IPS-18a (cell line): ENCODE measurements around the gene BCL2L13.
"Not testable (repeated sequence)": the region's sequence is repeated elsewhere in the genome, so short reads cannot be mapped to it uniquely, and the experiment has no call there.

Source experiments
- H3K27ac ChIP-seq: one replicate; pipeline ENCODE4 v1.5.1; 2013; ENCODE audit warnings: low read length
- H3K27me3 ChIP-seq: one replicate; pipeline ENCODE4 v1.6.1; 2013; ENCODE audit warnings: mild to moderate bottlenecking, low read length; ENCODE audit not compliant: control insufficient read depth, insufficient read depth
- H3K36me3 ChIP-seq: one replicate; pipeline ENCODE4 v1.6.1; 2013; ENCODE audit warnings: low read depth, low read length; ENCODE audit not compliant: control insufficient read depth
- H3K4me1 ChIP-seq: one replicate; pipeline ENCODE4 v1.6.1; 2013; ENCODE audit warnings: low read depth, low read length; ENCODE audit not compliant: control insufficient read depth
- H3K4me3 ChIP-seq: one replicate; pipeline ENCODE4 v1.5.1; 2013; ENCODE audit warnings: low read length
- H3K9ac ChIP-seq: one replicate; pipeline ENCODE4 v1.6.1; 2013; ENCODE audit warnings: mild to moderate bottlenecking, low read length, moderate library complexity
- H3K9me3 ChIP-seq: one replicate; pipeline ENCODE4 v1.6.1; 2013; ENCODE audit warnings: low read depth, low read length; ENCODE audit not compliant: control insufficient read depth

The BCL2L13 gene

DNA sequence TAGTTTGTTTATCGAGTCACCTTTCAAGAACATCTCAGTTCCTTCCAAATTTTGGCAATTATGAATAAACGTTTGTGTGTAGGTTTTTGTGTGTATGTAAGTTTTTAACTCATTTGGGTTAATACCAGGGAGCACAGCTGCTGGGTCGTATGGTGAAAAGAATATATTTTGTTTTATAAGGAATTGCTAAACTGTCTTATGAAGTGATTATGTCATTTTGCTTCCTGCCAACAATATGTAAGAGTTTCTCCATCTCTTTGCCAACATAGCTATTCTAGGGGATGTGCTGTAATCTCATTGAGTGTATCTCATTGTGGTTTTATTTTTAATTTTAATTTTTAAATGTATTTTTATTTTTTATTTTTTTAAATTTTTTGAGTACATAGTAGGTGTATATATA lies 27.3 kb downstream of the BCL2L13 start:
- Histone ChIP-seq H3K9ac (no peak overlapping the region), H3K4me3 (no peak overlapping the region), H3K27me3 (no peaks in the 10 kb centered on the region), H3K36me3 (peaks cover 7% of the 10 kb centered on the region), H3K4me1 (no peaks in the 10 kb centered on the region), H3K9me3 (peaks cover 7% of the 10 kb centered on the region), H3K27ac (no peak overlapping the region)

DNA sequence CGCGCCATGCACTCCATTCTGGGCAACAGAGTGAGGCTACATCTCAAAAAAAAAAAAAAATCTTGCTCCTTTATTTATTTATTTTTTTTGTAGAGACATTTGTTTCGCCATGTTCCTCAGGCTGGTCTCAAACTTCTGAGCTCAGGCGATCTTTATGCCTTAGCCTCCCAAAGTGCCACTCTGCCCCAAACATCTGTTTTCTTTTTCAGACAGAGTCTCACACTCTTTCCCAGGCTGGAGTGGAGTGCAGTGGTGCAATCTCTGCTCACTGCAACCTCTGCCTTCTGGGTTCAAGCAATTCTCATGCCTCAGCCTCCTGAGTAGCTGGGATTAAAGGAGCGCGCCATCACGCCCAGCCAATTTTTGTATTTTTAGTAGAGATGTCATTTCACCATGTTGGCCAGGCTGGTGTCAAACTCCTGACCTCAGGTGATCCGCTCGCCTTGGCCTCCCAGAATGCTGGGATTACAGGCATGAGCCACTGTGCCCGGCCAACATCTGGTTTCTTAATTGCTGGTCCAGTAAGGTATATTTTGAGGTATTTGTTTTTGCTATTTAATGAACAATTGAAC lies 33.0 kb downstream of the BCL2L13 start:
- not testable (repeated sequence) for H3K27ac ChIP-seq, H3K4me3 ChIP-seq, H3K4me1 ChIP-seq, H3K9ac ChIP-seq, H3K36me3 ChIP-seq, H3K9me3 ChIP-seq, H3K27me3 ChIP-seq

DNA sequence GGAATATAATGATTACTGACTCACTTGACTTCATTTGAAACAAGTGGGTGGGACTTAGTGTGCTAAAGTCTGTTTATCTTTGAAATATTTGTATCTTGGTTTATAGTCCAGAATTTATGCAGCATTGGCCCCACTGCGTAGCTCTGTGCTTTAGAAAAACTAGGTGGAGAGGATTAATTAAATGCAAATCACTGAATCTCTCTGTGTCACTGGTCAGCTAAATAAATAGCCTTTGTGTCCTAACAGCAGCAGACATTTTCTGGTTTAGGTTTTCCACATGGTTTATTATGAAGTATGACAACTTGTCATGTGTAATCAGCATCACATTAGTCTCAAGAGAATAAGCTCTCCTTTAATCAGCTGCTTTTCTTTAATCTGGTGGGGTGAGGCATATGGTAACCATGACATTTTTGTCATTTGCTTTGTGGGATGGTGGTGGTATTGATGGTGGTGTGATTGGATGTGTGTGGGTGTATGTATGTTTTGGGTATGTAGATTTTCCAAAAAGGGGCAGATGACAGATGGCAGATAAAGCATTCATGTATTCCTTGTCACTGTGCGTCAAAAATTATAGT lies 33.9 kb downstream of the BCL2L13 start:
- Histone ChIP-seq H3K27me3 (no peaks in the 10 kb centered on the region), H3K4me1 (no peaks in the 10 kb centered on the region), H3K36me3 (no peaks in the 10 kb centered on the region), H3K9me3 (no peaks in the 10 kb centered on the region), H3K9ac (no peak overlapping the region), H3K27ac (no peak overlapping the region), H3K4me3 (no peak overlapping the region)

DNA sequence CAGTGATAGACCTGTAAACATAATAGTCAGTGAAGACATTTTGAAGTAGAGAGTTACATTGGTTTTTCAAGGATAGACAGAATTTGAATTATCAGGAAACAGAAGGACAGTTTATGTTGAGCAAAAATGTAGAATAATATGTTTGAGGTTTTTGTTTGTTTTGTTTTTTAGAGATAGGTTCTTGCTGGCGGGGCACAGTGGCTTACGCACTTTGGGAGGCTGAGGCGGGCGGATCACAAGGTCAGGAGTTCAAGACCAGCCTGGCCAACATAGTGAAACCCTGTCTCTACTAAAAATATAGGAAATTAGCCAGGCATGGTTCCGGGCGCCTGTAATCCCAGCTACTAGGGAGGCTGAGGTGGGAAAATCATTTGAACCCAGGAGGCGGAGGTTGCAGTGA lies 35.6 kb downstream of the BCL2L13 start:
- Histone ChIP-seq H3K9me3 (no peaks in the 10 kb centered on the region), H3K36me3 (no peaks in the 10 kb centered on the region), H3K4me1 (peaks cover 8% of the 10 kb centered on the region), H3K27me3 (no peaks in the 10 kb centered on the region), H3K9ac (no peak overlapping the region), H3K27ac (no peak overlapping the region), H3K4me3 (no peak overlapping the region)

DNA sequence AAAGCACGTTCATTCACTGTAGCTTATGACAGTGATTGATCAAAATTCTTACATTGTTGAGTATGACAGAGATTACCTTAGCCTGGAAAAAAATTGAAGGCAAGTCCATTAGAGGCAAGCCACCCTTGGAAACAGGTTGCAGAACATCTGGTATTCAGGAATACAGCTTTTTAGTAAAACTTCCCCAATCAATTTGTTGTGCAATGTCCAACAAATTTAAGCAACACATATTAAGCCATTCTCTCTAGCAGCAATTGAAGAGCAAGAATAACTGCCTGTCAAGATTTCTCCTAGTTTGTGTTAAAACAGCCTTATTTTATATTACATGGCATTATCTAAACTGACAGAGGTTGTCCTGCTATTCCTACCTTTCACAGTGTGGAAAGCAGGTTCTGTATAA lies 37.0 kb downstream of the BCL2L13 start:
- Histone ChIP-seq H3K4me1 (peaks cover 8% of the 10 kb centered on the region), H3K4me3 (no peak overlapping the region), H3K27ac (no peak overlapping the region)

DNA sequence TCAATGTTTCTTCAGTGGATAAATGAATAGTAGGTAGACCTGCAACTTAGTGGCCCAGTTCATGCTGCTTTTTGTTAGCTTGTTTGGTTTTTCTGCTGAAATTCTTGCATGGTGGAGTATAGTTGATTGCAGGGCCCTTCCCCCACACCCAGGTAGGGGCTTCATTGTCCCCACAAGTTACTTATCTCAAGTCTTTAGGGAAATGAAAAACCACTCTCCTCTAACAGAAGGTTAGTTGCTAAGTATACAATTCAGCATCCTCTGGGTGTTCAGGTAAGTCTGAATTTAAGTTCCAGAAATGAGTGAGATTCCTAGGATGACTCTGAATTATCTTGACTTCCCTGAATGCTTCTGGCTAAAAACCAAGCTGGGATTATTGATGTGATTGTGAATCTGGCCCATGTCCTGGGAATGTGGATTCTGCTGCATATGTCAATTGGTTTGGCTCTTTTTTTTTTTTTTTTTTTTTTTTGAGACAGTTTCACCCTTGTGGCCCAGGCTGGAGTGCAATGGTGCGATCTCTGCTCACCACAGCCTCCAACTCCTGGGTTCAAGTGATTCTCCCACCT lies 40.3 kb downstream of the BCL2L13 start:
- Histone ChIP-seq H3K4me1 (peaks cover 8% of the 10 kb centered on the region), H3K27ac (no peak overlapping the region), H3K9ac (no peak overlapping the region), H3K9me3 (no peaks in the 10 kb centered on the region), H3K27me3 (no peaks in the 10 kb centered on the region), H3K4me3 (no peak overlapping the region), H3K36me3 (no peaks in the 10 kb centered on the region)

More for the DNA sequence above, 37.0 kb downstream of the BCL2L13 start:
- H3K9me3 ChIP-seq, result no peaks in the 10 kb centered on the region
- no peaks in the 10 kb centered on the region for H3K27me3 ChIP-seq
- H3K36me3 ChIP-seq, result no peaks in the 10 kb centered on the region
- no peak overlapping the region for H3K9ac ChIP-seq

DNA sequence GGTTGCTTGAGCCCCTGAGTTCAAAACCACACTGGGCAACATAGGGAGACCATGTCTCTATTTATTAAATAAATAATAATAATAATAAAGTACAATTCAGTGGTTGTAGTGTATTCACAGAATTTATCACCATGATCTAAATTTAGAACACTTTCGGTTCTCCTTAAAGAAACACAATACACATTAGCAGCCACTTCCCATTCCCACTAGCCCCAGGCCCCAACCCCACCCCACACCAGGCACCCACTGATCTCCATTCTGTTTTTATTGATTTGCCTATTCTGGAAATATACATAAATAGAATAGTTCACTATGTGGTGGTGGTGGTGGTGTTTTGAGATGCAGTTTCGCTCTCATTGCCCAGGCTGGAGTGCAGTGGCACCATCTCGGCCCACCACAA lies 45.7 kb downstream of the BCL2L13 start:
- Histone ChIP-seq H3K9ac (no peak overlapping the region), H3K27ac (no peak overlapping the region), H3K36me3 (no peaks in the 10 kb centered on the region), H3K4me1 (no peaks in the 10 kb centered on the region), H3K27me3 (no peaks in the 10 kb centered on the region), H3K4me3 (no peak overlapping the region), H3K9me3 (no peaks in the 10 kb centered on the region)

DNA sequence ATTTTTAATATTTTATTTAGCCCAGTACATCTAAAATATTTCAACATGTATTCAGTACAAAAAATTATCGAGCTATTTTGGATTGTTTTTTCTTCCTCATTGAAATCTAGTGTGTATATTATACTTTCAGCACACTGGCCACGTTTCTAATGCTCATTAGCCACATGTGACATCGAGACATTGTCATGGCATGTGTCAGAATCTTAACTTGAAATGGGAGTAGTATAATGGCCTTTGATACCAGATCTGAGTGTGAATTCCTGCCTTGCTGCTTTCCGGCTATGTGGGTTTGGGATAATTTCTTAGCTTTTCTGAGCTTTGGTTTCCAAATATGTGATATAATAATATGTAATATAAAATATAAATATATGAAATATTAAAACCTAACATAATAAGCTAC lies 54.3 kb downstream of the BCL2L13 start:
- no peaks in the 10 kb centered on the region for H3K9me3 ChIP-seq
- H3K4me1 ChIP-seq, result no peaks in the 10 kb centered on the region
- no peak overlapping the region for H3K4me3 ChIP-seq
- no peak overlapping the region for H3K9ac ChIP-seq
- no peak overlapping the region for H3K27ac ChIP-seq
- H3K27me3 ChIP-seq, result no peaks in the 10 kb centered on the region
- H3K36me3 ChIP-seq, result peaks cover 8% of the 10 kb centered on the region

DNA sequence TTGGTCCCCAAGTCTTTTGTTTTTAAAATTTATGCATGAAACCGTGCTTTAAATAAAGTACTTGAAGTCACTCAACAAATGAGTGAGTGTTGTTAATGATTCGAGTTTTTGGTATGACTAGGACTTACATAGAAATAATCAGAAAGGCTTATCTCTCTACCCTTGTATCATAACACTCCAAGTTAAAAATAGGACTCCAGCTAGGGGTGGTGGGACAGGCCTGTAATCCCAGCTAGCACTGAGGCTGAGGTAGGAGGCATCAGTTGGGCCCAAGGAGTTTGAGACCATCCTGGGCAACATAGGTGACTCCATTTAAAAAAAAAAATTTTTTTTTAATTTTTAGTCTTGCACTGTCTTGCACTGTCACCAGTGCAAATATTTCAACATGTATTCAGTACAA lies 55.6 kb downstream of the BCL2L13 start:
- Histone ChIP-seq H3K27me3 (no peaks in the 10 kb centered on the region), H3K9ac (no peak overlapping the region), H3K27ac (no peak overlapping the region), H3K4me3 (no peak overlapping the region), H3K4me1 (no peaks in the 10 kb centered on the region), H3K9me3 (no peaks in the 10 kb centered on the region), H3K36me3 (peaks cover 8% of the 10 kb centered on the region)

DNA sequence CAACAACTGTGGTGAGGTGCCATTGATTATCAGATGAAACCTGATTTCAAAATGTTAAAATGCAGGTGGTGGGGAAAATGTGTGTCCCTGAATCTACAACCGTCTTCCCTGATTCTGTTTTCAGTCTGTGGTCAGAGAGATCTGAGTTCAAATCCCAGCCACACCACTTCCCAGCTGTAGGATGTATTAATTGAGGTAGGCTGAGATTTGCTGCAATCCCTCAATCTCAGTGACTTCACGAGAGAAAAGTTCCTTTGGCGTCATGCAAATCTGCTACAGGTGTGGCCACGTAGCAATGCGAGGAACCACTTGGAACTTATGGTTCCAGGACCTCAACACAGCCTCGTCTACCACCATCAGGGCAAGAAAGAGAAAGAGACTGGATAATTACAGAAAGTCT lies 56.2 kb downstream of the BCL2L13 start:
- Histone ChIP-seq H3K27me3 (no peaks in the 10 kb centered on the region), H3K36me3 (peaks cover 8% of the 10 kb centered on the region), H3K9me3 (no peaks in the 10 kb centered on the region), H3K27ac (no peak overlapping the region), H3K4me3 (no peak overlapping the region), H3K9ac (no peak overlapping the region), H3K4me1 (peaks cover 2% of the 10 kb centered on the region)

DNA sequence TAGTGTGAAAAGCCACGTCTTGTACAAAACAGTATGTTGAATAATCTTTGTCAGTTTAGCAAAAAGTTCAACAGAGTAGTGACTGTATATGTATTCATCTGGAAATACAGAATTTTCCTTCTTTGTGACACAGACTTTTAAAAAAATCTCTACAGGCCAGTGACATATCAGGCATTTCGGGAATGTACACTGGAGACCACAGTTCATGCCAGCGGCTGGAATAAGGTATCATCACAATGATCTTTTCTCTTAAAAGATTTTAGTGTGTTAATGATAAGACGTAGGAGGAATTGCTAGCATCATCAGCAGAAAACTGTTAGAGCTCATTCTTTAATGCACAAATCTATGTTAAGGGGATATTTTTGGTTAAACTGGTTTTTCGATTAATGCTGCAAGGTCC lies 57.4 kb downstream of the BCL2L13 start:
- peaks cover 14% of the 10 kb centered on the region for H3K4me1 ChIP-seq
- no peak overlapping the region for H3K9ac ChIP-seq
- H3K4me3 ChIP-seq, result no peak overlapping the region
- no peaks in the 10 kb centered on the region for H3K9me3 ChIP-seq
- H3K27me3 ChIP-seq, result no peaks in the 10 kb centered on the region
- no peak overlapping the region for H3K27ac ChIP-seq
- H3K36me3 ChIP-seq, result peaks cover 8% of the 10 kb centered on the region

DNA sequence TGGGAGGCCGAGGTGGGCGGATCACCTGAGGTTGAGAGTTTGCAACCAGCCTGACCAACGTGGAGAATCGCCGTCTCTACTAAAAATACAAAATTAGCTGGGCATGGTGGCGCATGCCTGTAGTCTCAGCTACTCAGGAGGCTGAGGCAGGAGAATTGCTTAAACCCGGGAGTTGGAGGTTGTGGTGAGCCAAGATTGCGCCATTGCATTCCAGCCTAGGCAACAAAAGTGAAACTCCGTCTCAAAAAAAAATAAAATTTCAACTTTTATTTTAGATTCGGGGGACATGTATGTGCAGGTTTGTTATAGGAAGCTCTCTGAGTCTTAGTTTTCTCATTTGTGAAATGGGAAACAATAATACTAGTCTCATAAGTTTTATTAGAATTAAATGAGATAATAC lies 58.6 kb downstream of the BCL2L13 start:
- not testable (repeated sequence) for H3K36me3 ChIP-seq, H3K9ac ChIP-seq, H3K27ac ChIP-seq, H3K9me3 ChIP-seq, H3K27me3 ChIP-seq, H3K4me3 ChIP-seq
- H3K4me1 ChIP-seq, result peaks cover 17% of the 10 kb centered on the region
